Activated CD4-positive, CD25-positive, alpha-beta regulatory T cell treated with anti-CD3 and anti-CD28 coated beads, Interleukin-2, amount 50 U/mL, for 72 hours (primary cell): ENCODE measurements around the gene RUFY2.
"Not testable (repeated sequence)": the region's sequence is repeated elsewhere in the genome, so short reads cannot be mapped to it uniquely, and the experiment has no call there.

Experiments
- DNase-seq: peaks from one replicate; pipeline ENCODE4 v3.0.0; 2021

RUFY2 gene

GRCh38 chr10:68318331-68319059 lies 88.6 kb downstream of the RUFY2 start:
- DNase-seq = no peak

GRCh38 chr10:68315582-68315981 lies 91.5 kb downstream of the RUFY2 start:
- no peak for DNase-seq

GRCh38 chr10:68314930-68315329 lies 92.1 kb downstream of the RUFY2 start:
- DNase-seq = not testable (repeated sequence)

GRCh38 chr10:68310531-68310930 lies 96.5 kb downstream of the RUFY2 start:
- no peak for DNase-seq

- no peak for DNase-seq
Measured at GRCh38 chr10:68305854-68306253, 101.2 kb downstream of the RUFY2 start.

GRCh38 chr10:68303849-68304412 lies 103.1 kb downstream of the RUFY2 start:
- DNase-seq = no peak

- no peak for DNase-seq
Measured at GRCh38 chr10:68302871-68303270, 104.2 kb downstream of the RUFY2 start.

GRCh38 chr10:68302503-68302823 lies 104.6 kb downstream of the RUFY2 start:
- DNase-seq = no peak

GRCh38 chr10:68301790-68302502 lies 105.1 kb downstream of the RUFY2 start:
- DNase-seq = no peak

- no peak for DNase-seq
Measured at GRCh38 chr10:68301301-68301700, 105.8 kb downstream of the RUFY2 start.

- DNase-seq = no peak
Measured at GRCh38 chr10:68296843-68297663, 110.0 kb downstream of the RUFY2 start.
